GM19099 (cell line): ENCODE measurements around the gene HSPB2.

Experiments
- POLR2A ChIP-seq: IDR thresholded peaks from 3 replicates; pipeline ENCODE4 v1.6.1; 2011; ENCODE audit warnings: low read depth; ENCODE audit not compliant: insufficient read length; ENCODE audit errors: extremely low read depth

Gene HSPB2

GRCh38 chr11:111910676-111911562, 1.6 kb upstream of the HSPB2 start:
- TF ChIP-seq POLR2A, result no peak

GRCh38 chr11:111911563-111912401, 752 bp upstream of the HSPB2 start, which contains the start of gene CRYAB:
CRYAB (minus strand) TSS chr11:111911770; CDS start chr11:111911724, 46 bp downstream.
- no peak for TF ChIP-seq POLR2A

DNA sequence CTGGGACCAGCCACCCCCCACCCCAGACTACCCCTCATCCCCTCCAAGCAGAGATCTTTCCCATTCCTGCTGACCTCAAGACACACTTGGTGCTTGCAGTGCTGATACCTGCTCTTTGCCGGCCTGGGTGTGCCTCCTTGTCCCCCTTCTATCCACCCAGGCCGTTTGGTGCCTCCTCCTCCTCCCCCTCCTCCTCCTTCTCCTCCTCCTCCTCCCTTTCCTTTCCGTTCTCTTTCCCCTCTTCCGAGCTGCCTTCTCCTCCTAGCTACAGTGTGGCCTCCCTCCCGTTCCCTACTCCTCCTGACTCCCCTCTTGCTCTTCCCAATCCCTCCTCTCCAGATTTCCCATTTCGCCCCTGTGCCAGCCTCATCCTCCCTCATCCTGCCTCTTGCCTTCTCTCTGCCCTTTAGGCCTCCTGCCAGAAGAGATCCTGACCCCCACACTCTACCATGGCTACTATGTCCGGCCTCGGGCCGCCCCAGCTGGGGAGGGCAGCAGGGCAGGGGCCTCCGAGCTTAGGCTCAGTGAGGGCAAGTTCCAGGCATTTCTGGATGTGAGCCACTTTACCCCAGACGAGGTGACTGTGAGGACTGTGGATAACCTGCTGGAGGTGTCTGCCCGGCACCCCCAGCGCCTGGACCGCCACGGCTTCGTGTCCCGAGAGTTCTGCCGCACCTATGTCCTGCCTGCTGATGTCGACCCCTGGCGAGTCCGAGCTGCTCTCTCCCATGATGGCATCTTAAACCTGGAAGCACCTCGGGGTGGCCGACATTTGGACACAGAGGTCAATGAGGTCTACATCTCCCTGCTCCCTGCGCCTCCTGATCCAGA, 712 bp downstream of the HSPB2 start:
- TF ChIP-seq POLR2A, result no peak

DNA sequence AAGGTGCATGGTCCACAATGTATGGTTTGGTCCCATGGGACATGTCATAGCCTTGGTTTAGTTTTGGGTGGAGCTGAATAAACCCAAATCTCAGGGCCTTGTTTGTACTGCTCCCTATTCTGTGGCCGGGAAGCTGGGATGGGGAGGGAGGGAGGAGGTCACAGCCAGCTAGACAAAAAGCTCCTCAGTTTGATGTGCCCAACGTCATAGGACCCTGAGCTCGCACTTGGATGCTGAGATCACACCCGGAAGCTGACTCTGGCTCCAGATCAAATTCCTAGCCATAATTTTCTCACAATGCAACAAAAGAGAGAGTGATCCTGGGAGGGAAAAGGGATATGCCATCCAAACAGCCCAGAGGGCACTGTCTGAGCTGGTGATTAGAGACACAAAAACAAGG, 1.5 kb downstream of the HSPB2 start:
- TF ChIP-seq POLR2A, result no peak

- TF ChIP-seq POLR2A, result no peak
Measured at GRCh38 chr11:111916768-111917167, 4.2 kb downstream of the HSPB2 start.

DNA sequence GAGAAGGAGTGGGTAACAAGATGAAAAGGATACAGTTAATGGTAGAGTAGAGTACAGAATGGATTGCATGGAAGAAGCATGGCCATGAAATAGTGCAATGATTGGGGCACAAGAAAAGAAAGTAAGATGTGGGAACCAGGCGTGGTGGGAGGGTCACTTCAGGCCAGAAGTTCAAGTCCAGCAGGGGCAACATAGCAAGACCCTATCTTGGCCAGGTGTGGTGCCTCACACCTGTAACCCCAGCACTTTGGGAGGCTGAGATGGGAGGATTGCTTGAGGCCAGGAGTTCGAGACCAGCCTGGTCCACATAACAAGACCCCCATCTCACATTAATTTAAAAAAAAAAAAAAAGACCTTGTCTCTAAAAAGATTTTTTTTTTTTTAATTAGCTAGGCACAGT, 4.8 kb downstream of the HSPB2 start:
- no peak for TF ChIP-seq POLR2A

DNA sequence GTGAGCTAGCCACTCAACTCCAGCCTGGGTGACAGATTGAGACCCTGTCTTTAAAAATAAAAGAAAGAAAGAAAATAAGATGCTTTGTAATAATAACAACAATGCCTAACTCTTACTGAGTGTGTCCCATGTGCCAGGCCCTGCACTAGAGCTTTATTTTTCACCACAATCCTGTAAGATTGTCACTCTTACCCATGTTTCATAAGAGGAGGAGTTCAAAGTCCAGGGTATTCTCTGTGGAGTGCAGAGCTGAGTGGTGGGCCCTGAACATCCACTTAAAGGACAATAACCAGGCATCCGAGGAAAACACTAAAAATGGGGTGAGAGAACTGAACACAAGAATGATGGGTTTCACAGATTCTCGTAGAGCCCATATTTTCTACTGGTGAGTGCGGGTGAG, 5.3 kb downstream of the HSPB2 start:
- no peak for TF ChIP-seq POLR2A

- no peak for TF ChIP-seq POLR2A
Measured at GRCh38 chr11:111918390-111919256, 6.1 kb downstream of the HSPB2 start, which contains the start of gene C11orf52. C11orf52 (plus strand) TSS chr11:111918913; CDS start chr11:111918973, 60 bp downstream.

DNA sequence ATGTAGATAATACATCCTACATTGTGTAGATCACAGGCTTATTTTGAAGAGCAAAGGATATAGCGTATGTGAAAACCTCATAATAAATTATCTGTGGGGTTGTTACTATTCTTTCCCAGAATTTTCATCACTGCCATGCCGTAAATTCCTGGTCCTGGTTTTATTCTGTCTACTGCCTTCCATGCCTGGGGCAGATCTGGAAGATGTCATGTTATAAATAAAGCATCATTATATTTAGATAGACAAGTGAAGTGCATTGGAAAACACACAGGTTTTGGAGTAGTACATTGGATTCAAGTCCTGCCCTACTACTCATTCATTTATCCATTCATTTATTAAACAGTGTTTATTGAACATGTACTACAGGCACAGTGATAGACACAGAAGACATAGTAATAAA, 8.4 kb downstream of the HSPB2 start:
- no peak for TF ChIP-seq POLR2A

DNA sequence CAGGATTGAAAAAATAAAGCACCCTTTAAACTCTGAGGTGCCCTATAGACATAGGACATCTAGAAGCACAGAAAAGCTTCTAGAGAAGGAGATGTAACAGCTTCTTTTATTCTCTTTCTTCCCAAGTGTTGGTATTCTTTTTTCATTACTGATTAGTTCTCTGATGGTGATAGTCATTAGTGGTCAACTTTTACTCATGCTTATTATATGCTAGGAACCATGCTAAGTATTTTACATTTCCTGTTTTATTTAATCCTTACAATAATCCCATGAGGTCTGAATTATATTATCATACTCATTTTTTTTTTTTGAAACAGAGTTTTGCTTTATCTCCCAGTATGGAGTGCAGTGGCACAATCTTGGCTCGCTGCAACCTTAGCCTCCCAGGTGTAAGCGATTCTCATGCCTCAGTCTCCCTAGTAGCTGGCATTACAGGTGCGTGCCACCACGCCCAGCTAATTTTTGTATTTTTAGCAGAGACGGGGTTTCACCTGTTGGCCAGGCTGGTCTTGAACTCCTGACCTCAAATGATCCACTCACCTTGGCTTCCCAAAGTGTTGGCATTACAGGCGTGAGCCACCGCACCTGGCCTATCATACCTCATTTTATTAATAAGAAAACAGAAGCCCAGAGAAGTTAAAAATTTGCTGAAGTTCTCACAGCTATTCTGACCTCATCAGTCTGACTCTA, 9.2 kb downstream of the HSPB2 start:
- no peak for TF ChIP-seq POLR2A

DNA sequence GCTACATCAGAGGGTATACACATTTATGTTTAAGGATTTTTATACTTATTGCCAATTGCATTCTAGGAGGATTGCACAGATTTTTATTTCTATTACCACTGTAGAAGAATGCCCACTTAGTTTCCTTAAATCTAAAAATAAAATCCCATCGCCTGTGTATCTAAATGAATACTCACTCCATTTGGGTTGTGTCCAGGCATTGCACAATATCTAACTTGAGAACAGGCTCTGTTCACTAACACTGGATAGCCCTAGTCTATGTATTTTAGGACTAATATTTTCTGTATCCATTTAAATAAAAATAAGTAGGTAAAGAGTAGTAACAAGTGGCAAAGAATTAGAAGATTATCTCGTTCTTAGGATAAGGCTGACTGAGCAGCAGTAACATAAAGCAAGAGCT, 10.3 kb downstream of the HSPB2 start:
- no peak for TF ChIP-seq POLR2A

DNA sequence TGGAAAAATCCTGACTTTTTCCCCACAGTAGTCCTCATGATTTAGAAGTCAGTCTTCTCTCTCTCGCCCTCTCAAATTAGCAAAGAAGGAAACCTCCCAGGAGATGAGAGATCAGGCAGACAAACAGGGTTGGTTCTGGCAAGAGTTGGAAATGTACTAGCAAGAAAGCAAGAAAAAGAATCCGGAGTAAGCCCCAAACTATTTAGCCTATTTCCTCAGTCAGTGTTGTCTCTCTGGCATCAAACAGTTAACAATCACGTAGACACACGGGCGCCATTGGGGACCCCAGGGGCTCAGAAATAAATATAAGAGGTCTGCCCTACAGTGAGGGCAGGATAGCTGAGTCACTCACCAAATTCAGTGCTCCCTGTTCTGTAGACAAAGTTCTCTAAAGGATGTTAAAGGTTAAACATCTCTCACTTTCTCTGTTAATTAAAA, 10.8 kb downstream of the HSPB2 start:
- no peak for TF ChIP-seq POLR2A

DNA sequence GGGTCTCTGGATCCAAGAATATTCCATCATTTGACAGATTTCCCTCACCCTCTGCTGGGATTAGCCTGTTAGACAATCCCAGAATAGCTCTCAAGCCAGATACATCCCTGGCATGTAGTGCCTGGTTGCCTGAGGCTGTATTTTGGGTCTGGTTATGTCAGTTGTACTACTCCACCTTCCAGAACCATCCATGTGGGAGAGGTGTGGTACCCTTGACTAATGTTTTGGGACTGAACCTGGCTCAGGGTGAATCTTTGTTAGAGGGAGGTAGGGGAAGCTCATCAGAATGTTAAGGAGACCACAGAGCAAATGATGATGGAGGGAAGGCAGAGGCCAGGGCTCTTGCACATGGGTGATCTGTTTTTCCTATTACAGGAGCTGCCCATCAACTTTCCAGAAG, 11.4 kb downstream of the HSPB2 start:
- no peak for TF ChIP-seq POLR2A
